GM21515 (cell line): ENCODE results near the gene UVSSA.
"Not testable (repeated sequence)": the region's sequence is repeated elsewhere in the genome, so short reads cannot be mapped to it uniquely, and the experiment has no call there.

Experiments used
- ATAC-seq: cut with Tn5 transposase; IDR thresholded peaks from one replicate; pipeline ENCODE4 v1.9.1; 2021; ENCODE audit not compliant: unreplicated experiment

Gene UVSSA

DNA sequence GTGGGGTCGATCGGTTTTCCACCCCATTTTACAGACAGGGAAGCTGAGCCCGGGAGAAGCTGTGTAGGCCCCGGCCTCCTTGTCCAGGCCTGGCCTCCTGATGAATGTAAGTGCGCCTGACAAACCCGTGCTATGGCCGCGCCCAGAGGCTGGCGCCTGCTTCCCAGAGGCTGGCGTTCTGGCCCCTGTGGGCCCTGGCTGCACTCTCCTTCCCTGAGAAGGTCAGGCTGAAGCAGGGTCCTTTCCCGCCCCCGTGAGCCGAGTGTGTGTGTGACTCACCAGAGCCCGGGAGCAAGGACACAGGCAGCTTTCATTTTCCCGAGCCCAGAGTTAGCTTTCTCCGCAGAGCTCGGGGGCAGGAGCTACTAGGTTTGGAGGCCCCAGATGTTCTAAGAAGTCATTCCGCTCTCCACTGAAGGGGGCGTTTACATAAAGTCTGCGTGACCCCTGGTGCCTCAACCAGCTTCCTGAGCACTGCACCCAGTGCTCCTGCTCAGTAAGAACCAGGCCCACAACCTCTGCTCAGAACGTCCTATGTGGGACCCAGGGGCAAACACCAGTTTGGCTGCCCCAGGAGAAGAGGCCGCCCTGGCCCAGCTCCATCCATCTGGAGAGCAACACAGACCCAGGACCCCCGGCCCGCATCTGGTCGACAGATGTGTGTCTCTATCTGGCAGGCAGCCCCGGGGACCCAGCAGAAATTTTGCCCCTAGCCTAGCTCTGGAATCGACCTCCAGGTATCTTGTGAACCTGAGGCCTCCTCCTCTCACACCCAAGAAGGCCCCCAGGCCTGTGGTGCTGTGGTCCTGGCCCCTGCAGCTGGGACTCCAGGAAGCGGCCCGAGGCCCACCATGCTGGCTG is 13.6 kb downstream of the UVSSA start:
- ATAC-seq, result no peak

- no peak for ATAC-seq
Observed at GRCh38 chr4:1361431-1361830, 14.4 kb downstream of the UVSSA start.

GRCh38 chr4:1362046-1362445 is 15.0 kb downstream of the UVSSA start:
- no peak for ATAC-seq

DNA sequence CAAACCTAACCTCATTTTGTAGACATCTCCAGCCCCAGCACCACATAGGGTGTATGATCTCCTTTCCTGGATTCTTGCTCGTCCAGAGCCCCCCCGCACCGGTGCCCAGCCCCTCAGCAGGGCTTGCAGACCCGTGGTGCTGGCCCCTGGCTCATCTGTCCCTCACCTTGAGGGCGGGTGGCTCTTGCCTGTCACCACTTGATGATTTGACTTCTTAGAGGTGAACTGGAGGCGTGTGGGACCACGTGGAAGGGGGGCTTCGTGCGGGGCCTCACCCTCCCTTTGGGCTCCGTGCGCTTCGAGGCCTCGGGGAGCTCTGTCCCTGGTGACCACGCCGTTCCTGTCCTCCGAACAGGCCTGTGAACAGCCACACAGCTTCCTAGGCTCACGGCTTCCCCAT is 15.5 kb downstream of the UVSSA start:
- ATAC-seq, result no peak

GRCh38 chr4:1363513-1363912 is 16.5 kb downstream of the UVSSA start:
- ATAC-seq, result no peak

- no peak for ATAC-seq
Observed at GRCh38 chr4:1364217-1364616, 17.2 kb downstream of the UVSSA start.

DNA sequence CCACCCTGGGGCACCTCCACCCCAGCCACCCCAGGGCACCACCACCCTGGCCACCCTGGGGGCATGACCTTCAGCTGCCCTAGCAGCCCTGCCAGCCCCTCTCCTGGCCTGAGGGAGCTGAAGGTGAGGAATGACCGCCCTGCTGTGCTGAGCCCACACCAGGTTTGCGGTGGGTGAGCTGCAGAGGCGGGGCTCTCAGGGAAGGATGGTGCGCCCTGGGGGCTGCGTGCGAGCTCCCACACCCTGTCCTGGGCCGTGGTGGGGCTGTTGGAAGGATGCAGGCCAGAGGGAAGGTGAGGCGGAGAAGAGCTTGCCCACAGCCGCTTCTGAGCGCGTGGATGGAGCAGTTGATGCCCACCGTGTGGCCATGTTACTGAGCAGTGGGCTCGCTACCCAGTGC is 17.7 kb downstream of the UVSSA start:
- no peak for ATAC-seq

DNA sequence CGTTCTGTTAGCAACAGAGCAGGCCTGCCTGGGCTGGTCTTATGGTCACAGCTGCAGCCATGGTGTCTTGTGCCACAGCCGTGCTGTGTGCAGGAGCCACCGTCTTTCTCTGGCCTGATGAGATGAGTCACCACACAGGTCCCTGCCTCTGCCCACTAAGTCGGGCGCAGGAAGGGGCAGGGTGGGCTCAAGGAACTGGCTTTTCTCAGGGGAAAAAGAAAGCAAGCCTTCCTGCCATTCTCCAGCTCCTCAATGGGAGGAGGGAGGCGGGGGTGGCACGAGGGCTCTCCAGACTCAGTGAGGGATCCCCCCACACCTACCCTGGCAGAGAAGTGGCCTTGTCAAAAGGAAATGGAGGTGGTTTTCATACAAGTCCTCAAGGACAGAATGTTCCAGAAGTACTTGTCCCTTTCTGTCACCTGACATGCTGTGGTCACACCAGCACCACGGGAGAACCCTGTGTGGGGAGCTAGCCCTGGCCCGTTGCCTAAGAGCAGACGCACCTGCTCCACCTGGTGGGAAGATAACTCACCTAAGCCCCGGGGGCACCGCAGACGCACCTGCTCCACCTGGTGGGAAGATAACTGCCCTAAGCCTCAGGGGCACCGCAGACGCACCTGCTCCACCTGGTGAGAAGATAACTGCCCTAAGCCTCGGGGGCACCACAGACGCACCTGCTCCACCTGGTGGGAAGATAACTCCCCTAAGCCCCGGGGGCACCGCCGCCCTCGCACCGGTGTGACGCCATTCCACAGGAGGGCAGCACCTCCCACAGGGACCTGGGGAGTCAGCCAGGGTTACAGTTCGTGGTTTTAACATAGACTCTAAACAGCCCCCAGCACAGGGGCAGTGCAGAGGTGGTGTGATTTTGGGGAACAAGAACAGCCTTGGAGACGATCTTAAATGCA is 18.5 kb downstream of the UVSSA start:
- ATAC-seq, result no peak

DNA sequence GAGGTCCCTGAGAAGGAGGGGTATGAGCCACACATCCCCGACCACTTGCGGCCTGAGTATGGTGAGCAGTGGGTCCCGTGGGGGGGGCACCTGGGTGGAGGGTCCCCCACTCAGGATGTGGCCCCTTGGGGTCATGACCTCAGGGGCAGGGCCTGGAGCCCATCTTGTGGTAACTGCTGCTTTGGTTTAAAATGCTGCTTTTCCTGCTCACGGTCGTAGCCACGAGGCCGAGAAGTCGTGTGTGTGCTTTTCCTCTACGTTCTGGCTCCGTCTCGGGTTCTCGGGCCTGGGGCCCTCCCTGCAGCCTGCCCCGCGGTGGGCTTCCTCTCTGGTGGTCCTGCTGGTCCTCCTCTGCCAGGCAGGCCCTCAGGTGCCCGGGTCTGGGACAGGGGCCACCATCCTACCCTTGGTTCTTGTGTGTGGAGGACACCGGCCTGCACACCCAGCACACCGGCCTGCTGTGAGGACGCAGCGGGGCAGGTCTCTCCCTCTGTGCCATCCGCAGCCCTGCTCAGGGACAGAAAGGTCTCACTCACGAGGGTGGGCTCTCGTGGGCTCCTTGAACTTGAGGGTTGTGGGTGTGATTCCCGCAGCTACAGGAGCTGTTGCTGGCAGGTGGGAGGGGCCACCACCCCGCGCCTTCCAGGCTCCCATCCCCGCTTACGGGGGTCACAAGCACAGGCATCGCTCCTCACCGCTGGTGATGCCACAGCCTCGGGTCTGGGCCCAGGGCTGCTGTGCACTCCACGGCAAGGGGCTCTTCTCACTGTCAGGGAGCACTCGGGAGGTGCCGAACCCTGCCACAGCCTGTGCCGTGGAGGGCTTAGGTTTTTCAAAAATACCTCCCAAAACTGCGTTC is 19.6 kb downstream of the UVSSA start:
- ATAC-seq, result no peak

GRCh38 chr4:1367230-1367935 is 20.4 kb downstream of the UVSSA start:
- ATAC-seq, result no peak

DNA sequence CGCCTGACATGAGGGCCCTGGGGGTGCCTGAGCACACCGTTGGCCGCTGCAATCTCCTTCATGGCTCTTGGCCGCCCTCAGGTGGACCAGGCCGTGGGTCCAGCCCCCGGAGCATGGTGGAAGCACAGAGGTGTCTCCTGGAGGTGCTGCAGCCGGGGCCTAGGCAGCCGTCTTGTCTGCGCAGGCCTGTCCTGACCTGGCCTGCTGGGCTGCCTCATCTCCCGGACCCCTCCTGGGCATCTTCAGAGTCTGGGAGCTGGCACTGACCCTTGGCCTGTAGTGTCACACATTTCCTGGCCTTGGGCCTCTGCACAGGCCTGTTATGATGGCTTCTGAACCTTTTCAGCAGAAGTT is 20.9 kb downstream of the UVSSA start:
- no peak for ATAC-seq

- ATAC-seq, result no peak
Observed at GRCh38 chr4:1368421-1369090, 21.5 kb downstream of the UVSSA start.

DNA sequence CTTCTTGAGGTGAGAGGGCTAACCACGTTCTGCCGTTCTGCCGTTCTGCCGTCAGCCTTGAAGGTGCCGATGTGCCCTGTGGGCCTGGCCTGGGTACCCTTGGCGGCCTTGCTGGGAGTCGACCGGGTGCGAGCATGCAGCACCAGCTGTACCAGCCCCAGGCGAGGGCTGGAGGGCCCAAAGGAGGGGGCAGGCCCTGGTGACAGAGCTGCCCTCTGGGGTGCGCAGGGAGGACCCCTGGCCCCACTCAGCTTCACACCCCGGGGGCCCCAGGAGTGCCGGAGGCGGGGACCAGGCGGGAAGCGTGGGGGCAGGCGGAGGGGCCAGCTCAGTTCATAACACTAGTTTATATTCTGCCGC is 22.1 kb downstream of the UVSSA start:
- no peak for ATAC-seq

DNA sequence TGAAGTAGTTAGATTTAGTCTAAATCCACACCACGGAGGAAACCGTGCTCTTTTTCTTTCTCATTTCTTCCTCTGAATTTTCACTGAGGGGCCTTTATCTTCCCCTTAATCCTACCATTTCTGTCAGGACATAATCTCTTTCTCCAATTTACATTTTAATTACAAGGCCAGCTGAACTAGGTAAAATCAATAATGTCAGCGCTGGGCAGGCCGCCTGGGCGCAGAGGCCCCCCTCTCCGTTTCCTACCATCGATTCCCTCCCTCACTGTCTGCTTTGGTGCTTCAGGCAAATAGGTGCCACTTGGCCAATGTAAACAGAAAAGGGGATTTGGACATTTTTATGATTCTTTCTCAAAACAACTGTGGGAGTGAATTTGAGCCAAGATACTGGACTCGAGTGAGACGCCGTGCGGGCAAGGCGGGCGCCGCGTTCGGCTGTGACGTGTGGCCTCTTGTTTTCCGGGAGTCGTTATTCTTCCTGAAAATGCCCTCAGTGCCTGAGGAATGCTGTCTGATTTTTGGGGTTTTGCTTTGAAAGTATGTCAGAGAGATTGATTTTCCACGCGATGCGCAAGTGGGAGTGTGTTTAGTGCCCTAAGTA is 22.6 kb downstream of the UVSSA start:
- ATAC-seq, result no peak

DNA sequence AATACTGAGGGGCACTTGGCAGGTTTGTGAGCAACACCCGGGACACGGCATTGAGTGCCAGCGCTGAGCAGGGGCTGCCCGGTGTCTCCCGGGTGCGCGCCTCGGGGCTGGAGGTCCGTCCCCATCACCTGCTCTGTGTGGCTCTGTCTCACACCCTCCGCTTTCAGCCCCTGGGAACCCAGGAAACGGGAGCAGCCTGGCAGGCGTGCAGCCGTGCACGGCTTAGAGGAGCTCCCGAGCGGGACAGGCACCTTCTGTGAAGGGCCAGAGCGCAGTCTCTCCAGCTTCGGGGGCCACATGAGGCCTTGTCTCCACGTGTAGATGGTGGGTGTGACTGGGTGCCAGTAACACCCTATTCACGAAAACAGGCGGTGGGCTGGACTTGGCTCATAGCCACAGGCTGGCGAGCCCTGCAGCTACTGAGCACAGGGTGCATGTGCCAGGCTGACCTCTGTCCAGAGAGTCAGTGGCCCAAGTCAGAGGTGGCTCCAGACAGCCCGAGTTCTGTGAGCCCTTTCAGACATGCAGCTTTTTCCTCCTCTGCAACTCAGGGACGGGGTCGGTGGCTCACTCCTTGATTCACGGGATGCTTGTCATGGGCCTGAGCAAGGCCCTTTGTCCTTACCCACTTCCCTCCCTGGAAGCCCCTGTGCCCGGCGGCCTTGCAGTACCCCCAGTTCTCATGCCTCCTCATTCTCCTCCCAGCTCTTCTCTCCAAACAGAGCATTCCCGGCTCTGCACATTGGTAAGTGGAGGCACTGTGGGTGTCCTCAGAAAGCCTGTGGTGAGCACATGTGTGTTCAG is 23.5 kb downstream of the UVSSA start:
- ATAC-seq, result no peak

GRCh38 chr4:1371176-1372165 is 24.5 kb downstream of the UVSSA start:
- no peak for ATAC-seq

GRCh38 chr4:1372576-1372975 is 25.6 kb downstream of the UVSSA start:
- ATAC-seq, result not testable (repeated sequence)
